ENCODE measurements around the gene SIL1. TPM values are rescaled to one million over a fixed set of nuclear protein-coding genes. Genes with fewer than 3 reads are reported as not detected.

The SIL1 gene
- total and polyA plus RNA-seq, 2 of the 13 experiments (the other 11 are each of a cell fraction or from before 2014, with no cell fraction given): 26.0 to 30.0 TPM

DNA sequence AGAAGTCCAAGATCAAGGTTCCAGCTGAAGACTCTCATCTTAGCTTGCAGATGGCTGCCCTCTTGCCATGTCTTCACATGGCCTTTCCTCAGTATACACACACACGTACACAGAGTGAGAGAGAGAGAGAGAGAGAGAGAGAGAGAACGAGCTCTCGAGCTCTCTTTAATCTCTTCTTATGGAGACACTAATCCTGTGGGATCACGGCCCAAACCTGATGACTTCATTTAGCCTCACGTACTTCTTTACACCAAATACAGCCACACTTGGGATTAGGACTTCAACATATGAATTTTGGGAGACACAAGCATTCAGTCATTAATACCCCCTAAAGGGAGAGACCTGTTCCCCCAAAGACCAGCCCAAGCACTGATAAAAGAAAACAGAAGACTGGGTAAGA, 42.8 kb downstream of the SIL1 start:
- no peak for DNase-seq (ENCODE audit: low spot score)
- Histone ChIP-seq H3K4me3 (replicated peaks in 1 of 3; ENCODE audit: insufficient read depth in 1 of 3, low read depth in 2 of 3, low read length in 3 of 3) (no peak overlapping the region), H2AFZ (ENCODE audit: low read length) (no peak overlapping the region), H3K9me3 (ENCODE audit: low read length) (no peaks in the 10 kb centered on the region), H3K36me3 (replicated peaks in 1 of 2; ENCODE audit: control insufficient read depth in 1 of 2, insufficient read depth in 2 of 2, low read length in 2 of 2) (no peaks in the 10 kb centered on the region), H3K79me2 (ENCODE audit: insufficient read depth, low read length) (no peaks in the 10 kb centered on the region), H3K27me3 (ENCODE audit: control insufficient read depth in 1 of 2, insufficient read depth in 2 of 2, low read length in 2 of 2) (no peaks in the 10 kb centered on the region), H3K9ac (ENCODE audit: insufficient read depth, low read depth, low read length) (no peak overlapping the region), H3K4me2 (ENCODE audit: low read depth, low read length) (no peak overlapping the region), H3K4me1 (ENCODE audit: insufficient read depth, low read length) (peaks cover 17% of the 10 kb centered on the region), H3K27ac (ENCODE audit: extremely low read length, insufficient read depth, low read length) (no peak overlapping the region), H4K20me1 (ENCODE audit: insufficient read depth, low read length) (no peaks in the 10 kb centered on the region)
- CTCF ChIA-PET (ENCODE audit: low intra/inter-chr PET ratio, low total read pairs): no interaction called here
- POLR2A ChIA-PET: no interaction called here
- no peak for ATAC-seq
- FAIRE-seq: no peak
- 90% methylated on average over 4 of the region's 5 CpGs for WGBS (ENCODE audit: low lambda C conversion rate)
- TF ChIP-seq ZNF160 (CRISPR knock-in tag; IDR thresholded peaks at IDR 0.05) (no peak), ZNF235 (CRISPR knock-in tag; IDR thresholded peaks at IDR 0.05; ENCODE audit: borderline replicate concordance) (no peak), ELK4 (CRISPR knock-in tag; IDR thresholded peaks at IDR 0.05; ENCODE audit: borderline replicate concordance) (no peak), ZKSCAN8 (CRISPR knock-in tag; IDR thresholded peaks at IDR 0.05; ENCODE audit: borderline replicate concordance) (no peak), JUNB (CRISPR knock-in tag; IDR thresholded peaks at IDR 0.05; ENCODE audit: borderline replicate concordance) (no peak), SP2 (CRISPR knock-in tag; IDR thresholded peaks at IDR 0.05) (no peak)
- TF ChIP-seq, protein P1, sequence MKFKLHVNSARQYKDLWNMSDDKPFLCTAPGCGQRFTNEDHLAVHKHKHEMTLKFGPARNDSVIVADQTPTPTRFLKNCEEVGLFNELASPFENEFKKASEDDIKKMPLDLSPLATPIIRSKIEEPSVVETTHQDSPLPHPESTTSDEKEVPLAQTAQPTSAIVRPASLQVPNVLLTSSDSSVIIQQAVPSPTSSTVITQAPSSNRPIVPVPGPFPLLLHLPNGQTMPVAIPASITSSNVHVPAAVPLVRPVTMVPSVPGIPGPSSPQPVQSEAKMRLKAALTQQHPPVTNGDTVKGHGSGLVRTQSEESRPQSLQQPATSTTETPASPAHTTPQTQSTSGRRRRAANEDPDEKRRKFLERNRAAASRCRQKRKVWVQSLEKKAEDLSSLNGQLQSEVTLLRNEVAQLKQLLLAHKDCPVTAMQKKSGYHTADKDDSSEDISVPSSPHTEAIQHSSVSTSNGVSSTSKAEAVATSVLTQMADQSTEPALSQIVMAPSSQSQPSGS (CRISPR knock-in tag; IDR thresholded peaks at IDR 0.05): no peak
- intact Hi-C loops (cut with micrococcal nuclease; ENCODE audit: unreplicated experiment) (no loop called here), in situ Hi-C loops (cut with HindIII; ENCODE audit: extremely low pct_ligation_motif_present, low pct_unique_long_range_greater_than_20kb) (no loop called here)
- BruUV-seq (replicated peaks): no TSS peak
